ENCODE data around the gene DVL2. TPM values are rescaled to one million over a fixed set of nuclear protein-coding genes. Genes with fewer than 3 reads are reported as not detected.

The DVL2 gene
- total and polyA plus RNA-seq, 9 donors = 8.2 to 80.6 (median 55.8) TPM

DNA sequence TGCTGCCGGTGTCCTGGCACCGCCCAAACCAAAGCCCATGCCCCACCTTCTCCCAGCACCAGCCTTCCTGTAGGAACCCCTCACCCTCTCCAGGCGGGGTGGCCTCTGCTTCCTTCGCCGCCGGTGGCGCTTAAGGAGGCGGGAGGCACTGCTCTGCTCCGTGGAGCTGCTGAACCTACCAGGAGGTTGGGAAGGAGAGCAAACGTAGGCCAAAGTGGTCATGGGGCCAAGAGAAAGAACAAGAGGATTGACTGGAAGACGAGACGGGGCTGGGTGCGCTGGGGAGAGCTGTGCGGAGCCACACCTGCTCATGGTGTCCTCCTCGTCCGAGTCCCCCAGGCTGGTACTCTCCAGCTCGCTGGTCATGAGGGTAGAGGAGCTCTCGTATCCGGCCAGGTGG lies 4.8 kb downstream of the DVL2 start:
- no peaks in the 10 kb centered on the region for H3K36me3 ChIP-seq
- WGBS, 3 donors = 88 to 92% (median 91%) methylated on average over 19 of the region's 19 CpGs
- H3K27ac ChIP-seq = no peak overlapping the region

DNA sequence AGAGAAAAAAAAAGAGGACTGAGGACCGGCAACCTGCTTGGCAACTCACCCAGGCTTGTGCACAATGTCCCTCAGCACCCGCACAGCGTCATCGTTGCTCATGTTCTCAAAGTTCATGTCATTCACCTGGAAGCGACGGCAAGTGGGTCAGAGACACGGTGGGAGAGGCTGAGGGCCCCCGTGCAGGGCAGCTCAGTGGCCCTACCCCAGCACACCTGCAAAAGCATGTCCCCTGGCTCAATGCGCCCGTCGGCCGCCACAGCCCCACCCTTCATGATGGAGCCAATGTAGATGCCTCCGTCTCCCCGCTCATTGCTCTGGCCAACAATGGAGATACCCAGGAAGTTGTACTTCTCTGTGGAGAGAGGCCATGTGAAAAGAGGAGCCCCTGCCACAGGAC lies 5.4 kb downstream of the DVL2 start:
- Histone ChIP-seq H3K36me3 (no peaks in the 10 kb centered on the region), H3K4me1 (ENCODE audit: insufficient read depth) (peaks cover 9% of the 10 kb centered on the region), H3K27me3 (no peaks in the 10 kb centered on the region), H3K27ac (no peak overlapping the region), H3K9me3 (no peaks in the 10 kb centered on the region), H3K4me3 (no peak overlapping the region)
- intact Hi-C loops (cut with DNase I) = no loop called here
- WGBS, 3 donors = 82 to 87% (median 85%) methylated on average over 14 of the region's 14 CpGs
- no peak for TF ChIP-seq CTCF (IDR thresholded peaks at IDR 0.05)
- no peak for TF ChIP-seq EP300 (IDR thresholded peaks at IDR 0.05)
- TF ChIP-seq POLR2A (IDR thresholded peaks at IDR 0.05) = no peak
- DNase-seq = no peak

More for the DNA sequence above, 4.8 kb downstream of the DVL2 start:
- Histone ChIP-seq H3K9me3 (no peaks in the 10 kb centered on the region), H3K4me3 (no peak overlapping the region), H3K27me3 (no peaks in the 10 kb centered on the region), H3K4me1 (ENCODE audit: insufficient read depth) (peaks cover 9% of the 10 kb centered on the region)
- DNase-seq = no peak
- no peak for TF ChIP-seq EP300 (IDR thresholded peaks at IDR 0.05)
- TF ChIP-seq POLR2A (IDR thresholded peaks at IDR 0.05) = no peak
- TF ChIP-seq CTCF (IDR thresholded peaks at IDR 0.05) = no peak
- intact Hi-C loops (cut with DNase I) = no loop called here

GRCh38 chr17:7226721-7227710 lies 7.3 kb downstream of the DVL2 start:
- 88 to 90% (median 88%) methylated on average over 29 to 31 of the region's 31 CpGs for WGBS, 3 donors
- no peaks in the 10 kb centered on the region for H3K36me3 ChIP-seq
- no peak for DNase-seq

More at GRCh38 chr17:7226721-7227710, 7.3 kb downstream of the DVL2 start:
- no peak overlapping the region for H3K4me3 ChIP-seq
- peaks cover 2% of the 10 kb centered on the region for H3K4me1 ChIP-seq (ENCODE audit: insufficient read depth)
- H3K27ac ChIP-seq = no peak overlapping the region
- no peaks in the 10 kb centered on the region for H3K27me3 ChIP-seq
- TF ChIP-seq EP300 (IDR thresholded peaks at IDR 0.05) (no peak), POLR2A (IDR thresholded peaks at IDR 0.05) (no peak), CTCF (IDR thresholded peaks at IDR 0.05) (no peak)
- H3K9me3 ChIP-seq = no peaks in the 10 kb centered on the region
- intact Hi-C loops (cut with DNase I) = no loop called here

Data from ovary (tissue), 9 donors.